Stimulated activated CD4-positive, alpha-beta T cell treated with anti-CD3 and anti-CD28 coated beads, Interleukin-15, amount 100 ng/mL, for 1 hour (primary cell): ENCODE results near the gene ACAT2.
"Not testable (repeated sequence)": the region's sequence is repeated elsewhere in the genome, so short reads cannot be mapped to it uniquely, and the experiment has no call there.

Experiments
- DNase-seq, 2 donors: peaks; one replicate each; pipeline ENCODE4 v3.0.0-alpha.2; 2020; ENCODE audit warnings: low read depth in 1 of 2, low spot score in 1 of 2

Gene ACAT2

DNA sequence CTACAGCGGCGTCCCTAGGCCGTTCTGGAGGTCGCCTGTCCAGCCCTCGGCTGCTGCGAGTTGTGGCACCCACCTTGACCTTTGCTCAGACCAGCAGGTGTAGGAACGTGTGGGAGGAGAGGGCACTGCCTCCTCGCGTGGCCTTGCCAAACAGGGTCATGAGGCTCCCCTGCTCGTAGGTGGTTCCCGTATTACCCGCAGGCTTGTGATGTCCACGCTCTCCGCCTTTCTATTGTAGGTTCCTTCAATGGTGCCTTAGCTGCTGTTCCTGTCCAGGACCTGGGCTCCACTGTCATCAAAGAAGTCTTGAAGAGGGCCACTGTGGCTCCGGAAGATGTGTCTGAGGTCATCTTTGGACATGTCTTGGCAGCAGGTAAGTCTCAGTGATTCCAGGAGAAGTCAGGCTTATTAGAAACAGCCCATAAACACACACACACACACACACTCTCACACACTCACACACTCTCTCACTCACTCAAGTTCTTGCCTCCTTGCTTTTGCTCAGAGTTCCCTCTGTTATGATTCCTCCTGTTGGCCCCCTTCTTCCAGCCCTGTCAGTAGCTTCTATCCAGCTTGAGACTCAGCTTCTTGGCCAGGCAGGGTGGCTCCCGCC lies 942 bp downstream of the ACAT2 start:
- no peak for DNase-seq

DNA sequence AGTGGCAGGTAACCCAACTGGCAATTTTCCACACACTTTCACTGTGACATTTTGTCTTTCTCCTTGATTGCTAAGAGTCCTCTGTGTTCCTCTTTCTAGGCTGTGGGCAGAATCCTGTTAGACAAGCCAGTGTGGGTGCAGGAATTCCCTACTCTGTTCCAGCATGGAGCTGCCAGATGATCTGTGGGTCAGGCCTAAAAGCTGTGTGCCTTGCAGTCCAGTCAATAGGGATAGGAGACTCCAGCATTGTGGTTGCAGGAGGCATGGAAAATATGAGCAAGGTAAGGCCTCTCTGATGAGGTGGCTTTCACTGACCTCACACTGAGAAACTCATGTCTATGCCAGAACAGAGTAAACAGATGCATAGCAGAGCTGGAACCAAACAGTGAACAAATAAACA lies 5.1 kb downstream of the ACAT2 start:
- no peak for DNase-seq

DNA sequence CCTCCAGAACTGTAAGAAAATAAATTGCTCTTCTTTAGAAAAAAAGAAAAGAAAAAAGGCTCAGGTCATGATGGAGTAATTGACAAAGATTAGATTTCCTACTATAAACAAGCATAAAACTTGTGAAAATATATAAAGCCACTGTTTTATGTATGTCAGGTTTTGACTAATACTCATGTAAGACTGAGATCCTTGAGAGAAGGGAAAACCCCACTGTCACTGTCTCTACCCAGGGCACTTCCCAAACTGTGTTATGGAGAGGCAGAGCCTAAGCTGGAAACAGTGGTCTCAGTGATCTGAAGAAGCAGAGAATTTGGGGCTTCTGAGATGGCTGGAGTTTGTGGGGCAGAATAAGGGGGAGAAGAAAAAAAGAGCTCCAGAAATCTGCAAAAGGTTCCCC lies 7.6 kb downstream of the ACAT2 start:
- no peak for DNase-seq

DNA sequence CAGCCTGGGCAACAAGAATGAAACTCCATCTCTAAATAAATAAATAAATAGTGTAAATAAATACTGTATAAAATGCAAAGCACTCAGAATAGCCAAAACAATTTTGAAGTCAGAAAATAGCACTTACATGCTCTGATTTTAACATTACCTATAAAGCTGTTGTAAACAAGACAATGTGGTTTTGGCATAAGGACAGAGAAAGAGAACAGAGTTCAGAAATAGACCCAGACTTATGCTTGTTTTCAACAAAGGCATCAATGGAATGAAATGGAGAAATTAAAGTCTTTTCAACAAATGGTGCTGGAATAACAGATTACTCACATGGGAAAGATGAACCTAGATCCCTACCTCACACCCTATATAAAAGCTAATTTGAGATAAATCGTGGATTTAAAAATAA lies 10.4 kb downstream of the ACAT2 start:
- no peak for DNase-seq

DNA sequence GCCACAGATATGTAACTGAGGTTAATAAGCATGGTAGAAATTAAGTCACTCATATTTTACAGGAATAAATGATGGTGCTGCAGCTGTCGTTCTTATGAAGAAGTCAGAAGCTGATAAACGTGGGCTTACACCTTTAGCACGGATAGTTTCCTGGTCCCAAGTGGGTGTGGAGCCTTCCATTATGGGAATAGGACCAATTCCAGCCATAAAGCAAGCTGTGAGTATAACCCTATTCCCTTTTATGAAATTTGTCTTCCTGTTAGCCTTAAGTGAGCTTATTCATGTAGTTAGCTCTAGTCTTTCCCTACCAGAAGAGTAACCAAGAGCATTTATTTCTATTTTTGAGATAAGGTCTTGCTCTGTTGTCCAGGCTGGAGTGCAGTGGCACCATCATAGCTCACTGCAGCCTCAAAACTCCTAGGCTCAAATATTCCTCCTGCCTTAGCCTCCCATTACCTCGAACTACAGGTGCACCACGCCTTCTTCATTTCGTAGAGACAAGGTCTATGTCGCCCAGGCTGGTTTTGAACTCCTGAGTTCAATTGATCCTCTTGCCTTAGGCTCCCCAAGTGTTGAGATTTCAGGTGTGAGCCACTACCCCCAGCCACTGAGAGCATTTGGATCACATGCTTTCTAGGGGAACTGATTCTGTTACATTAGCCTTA lies 15.5 kb downstream of the ACAT2 start:
- DNase-seq = no peak

DNA sequence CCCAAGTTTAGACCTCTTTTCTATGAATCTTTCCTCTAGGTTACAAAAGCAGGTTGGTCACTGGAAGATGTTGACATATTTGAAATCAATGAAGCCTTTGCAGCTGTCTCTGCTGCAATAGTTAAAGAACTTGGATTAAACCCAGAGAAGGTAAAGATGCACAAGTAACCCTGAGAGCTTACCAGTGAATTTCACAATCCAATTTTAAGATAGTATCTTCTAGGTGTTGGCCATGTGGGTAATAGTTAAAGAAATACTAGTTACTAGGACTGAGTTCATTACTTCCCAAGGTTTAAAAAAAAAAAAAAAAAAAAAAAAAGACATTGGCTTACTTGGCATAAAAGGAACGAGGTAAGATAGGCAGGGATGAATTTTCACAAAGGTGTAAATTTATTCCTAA lies 16.3 kb downstream of the ACAT2 start:
- DNase-seq = no peak

DNA sequence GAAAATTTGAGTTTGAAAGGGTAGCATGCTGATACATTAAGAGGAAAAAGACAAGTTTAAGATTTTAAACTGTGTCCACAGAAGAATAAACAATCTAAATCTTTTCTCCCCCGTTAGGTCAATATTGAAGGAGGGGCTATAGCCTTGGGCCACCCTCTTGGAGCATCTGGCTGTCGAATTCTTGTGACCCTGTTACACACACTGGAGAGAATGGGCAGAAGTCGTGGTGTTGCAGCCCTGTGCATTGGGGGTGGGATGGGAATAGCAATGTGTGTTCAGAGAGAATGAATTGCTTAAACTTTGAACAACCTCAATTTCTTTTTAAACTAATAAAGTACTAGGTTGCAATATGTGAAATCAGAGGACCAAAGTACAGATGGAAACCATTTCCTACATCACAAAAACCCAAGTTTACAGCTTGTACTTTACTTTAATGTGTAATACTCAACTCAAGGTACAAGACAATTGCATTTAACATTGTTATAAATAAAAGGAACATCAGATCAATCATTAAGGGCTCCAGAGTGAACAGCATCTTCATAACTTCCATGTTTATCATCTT lies 16.8 kb downstream of the ACAT2 start:
- DNase-seq = no peak

DNA sequence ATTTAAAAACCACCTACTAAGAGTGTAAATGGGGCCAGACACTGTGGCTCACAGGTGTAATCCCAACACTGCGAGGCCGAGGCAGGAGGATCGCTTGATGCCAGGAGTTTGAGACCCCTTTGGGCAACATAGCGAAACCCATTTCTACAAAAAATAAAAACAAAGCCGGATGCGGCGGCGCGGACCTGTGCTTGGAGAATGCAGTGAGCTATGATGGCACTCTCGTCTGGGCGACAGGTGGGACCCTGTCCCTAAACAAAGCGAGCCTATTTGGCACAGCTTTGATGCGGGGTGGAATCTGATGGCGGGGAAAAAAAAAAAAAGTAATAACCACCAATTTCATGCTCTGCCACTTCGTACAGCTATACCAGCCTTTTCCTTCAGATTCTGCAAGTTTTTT lies 26.4 kb downstream of the ACAT2 start:
- no peak for DNase-seq

DNA sequence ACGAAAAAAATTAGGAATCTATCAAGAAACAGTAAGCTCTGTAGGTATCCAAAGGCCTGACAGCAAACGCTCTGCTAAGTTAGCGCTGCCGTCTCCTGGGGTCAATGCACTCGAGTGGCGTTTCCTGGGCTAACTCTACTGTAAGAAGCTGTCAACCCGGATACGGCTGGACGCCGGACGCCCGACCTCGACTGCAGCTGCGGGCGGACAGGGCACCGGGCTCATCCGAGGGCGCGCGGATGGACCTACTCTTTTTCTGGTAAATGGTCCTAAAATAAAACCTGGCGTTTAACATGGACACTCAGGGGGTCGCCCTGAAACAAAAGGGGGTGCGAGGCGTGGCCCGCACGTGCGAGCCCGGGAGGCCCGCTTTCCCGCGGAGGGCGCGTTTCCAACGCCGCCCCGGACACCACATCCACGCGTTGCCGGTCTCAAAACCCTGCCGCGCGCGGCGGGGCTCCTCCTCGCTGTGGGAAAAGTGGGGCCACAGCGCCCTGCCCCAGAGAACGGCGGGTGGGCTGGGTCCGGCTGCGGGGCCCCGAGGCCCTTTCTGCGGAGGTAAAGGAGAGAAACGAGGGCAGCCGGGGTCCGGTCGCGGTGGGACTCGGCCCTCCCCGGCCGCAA lies 27.0 kb downstream of the ACAT2 start:
- DNase-seq = no peak

DNA sequence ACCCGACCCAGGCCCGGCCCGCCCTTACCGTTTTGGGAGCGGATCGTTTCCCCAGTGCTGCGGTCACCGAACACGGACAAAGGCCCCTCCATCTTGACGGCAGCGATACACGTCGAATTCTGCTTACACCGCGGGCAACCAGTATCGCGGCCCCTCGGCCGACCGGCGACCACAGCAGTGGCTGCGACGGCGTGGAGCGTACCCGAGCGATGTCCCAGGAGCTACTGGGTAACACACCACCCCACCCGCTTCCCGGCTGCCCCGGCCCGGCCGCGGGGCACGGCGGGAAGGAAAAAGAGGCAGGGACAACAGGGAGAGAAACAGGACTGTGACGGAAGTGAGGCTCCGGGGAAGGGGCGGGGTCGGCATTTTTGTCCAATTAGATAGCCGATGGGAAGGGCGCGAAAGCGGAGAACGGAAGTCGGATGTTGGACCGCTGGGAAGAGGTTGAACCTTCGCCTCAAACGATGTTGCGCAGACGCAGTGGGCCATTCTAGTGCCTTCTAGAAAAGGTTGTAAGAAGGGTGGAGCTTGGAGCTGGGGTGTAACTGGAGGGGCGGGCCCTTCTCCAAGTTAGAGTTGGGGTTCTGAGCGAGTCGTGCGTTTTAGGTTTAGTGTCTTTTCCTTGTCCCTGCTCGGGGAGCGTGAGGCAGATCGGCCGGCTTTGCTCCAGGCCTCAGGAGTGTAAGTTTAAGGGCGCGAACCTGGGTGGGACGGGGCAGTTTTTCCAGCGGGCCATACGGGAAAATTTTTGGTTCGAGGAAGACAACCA lies 27.7 kb downstream of the ACAT2 start, which contains the start of gene TCP1:
TCP1 (minus strand) TSS at position 226 of the 772 bp plus-strand sequence; CDS start at position 92, 134 bp downstream.
- DNase-seq = peak; percentile 96 to 97

DNA sequence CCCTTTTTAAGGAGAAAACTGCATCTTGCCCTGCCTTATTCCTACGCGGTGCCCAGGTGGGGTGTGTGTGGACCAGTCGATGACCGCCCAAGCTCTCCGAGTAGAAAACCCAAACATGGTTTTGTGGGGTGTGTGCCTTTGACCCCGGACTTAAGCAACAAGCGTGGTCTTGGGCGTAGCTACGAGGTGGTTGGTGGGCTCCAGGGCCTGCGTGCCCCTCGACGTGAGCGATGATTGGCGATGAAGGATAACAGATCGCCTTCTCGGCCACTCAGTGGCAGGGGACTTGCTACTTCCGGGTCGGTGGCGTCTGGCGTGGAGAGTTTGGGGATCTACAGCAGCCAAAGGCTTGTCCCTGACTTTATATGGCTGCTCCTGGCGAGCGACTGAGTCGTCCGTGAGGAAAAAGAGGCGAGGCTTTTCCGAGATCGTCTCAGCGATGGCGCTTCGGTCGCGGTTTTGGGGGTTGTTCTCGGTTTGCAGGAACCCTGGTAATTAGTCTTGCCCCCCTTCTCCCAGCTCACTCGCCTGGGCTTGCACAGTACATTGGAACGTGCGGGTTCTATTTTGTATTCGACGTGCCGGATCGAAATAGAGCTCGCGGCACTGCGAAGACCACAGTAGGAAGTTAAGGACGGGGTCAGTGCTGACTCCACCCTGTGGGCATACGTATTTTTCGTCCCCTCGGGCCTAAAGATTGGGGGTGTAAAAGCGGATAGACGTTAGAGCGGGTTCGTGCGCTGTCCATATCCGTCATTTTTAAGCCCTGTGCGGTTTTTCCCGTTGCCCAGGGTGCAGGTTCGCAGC lies 28.5 kb downstream of the ACAT2 start, which contains the start of gene MRPL18:
MRPL18 (plus strand) TSS at position 319 of the 807 bp plus-strand sequence; CDS start at position 440, 121 bp downstream.
- DNase-seq = peak; percentile 63 to 75

DNA sequence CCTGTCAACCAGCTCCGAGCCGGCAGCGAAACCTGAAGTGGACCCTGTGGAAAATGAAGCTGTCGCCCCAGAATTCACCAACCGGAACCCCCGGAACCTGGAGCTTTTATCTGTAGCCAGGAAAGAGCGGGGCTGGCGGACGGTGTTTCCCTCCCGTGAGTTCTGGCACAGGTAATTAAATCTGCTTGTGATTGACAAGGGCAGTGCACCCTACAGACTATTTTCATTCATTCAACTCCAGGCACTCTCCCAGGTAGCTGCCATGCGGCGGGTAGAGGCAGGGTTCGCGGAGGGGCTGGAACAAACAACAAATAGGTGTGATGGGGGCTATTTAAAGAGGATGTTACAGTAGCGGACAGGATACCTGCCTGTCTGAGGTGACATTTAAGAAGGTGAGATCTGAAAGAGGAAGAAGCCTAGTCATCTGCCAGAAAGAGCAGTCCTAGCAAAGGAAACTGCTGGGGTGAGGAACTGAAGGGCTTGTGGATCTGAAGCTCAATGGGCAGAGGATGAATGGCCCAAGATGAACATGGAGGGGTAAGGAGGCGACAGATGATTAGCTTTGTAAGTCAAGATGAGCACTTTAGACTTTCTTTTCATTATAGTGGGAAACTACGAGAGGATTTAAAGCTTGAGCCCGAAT lies 29.2 kb downstream of the ACAT2 start:
- no peak for DNase-seq

DNA sequence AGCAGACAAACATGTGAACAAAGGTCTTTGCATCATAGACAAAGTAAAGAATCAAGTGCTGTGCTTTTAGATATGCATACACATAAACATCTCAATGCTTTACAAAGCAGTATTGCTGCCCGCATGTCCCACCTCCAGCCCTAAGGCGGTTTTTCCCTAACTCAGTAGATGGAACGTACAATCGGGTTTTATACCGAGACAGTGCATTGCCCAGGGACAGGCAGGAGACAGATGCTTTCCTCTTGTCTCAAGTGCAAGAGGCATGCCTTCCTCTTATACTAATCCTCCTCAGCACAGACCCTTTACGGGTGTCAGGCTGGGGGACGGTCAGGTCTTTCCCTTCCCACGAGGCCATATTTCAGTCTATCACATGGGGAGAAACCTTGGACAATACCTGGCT lies 33.1 kb downstream of the ACAT2 start:
- DNase-seq = not testable (repeated sequence)

DNA sequence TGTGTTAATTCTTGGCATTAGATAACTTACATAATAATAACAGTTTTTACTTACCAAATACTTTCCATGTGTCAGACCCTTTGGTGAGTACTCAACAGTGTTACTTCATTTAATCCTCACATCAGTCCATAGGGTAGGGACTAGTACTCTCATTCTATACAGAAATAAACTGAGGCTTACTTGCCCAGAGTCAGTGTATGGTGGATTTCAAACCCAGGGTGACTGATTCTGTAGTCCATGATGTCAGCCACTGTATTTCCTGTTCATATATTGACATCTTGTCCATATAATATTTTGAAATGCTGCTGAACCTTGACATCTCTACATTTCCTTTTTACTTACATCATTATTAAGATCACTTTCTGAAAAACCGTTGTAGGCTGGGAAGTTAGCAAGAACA lies 35.7 kb downstream of the ACAT2 start:
- DNase-seq = no peak

DNA sequence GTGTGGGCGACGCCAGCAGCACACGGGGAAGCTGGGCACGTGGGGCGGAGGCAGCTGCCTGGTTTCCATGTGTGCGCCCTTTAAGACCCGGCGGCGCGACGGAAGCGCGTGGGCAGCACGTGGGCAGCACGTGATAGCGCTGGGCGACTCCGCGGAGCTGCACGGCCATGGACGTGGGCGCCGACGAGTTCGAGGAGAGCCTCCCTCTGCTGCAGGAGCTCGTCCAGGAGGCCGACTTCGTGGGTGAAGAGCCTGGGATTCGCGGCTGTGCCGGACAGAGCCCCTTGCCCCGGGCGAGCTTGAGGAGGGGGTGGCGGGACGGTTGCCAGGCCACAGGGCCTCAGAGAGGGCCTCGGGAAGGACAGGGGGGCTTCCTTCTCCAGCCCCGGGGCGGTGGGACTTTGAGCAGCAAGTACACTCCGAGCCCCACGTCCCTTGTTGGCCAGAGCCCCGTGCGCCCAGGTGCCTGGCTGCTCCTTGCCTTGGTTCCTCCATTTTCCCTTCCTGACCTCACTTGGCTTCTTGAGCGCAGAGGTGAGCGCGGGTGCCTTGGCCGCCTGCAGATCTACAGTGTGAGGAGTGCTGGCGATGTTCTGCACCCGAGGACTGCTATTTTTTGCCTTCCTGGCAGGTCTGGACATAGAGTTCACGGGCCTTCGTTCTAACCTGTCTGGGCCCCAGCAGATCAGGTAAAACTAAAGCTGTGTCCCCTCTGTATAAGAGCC lies 38.5 kb downstream of the ACAT2 start, which contains the start of gene PNLDC1:
PNLDC1 (plus strand) TSS at position 136 of the 725 bp plus-strand sequence; CDS start at position 168, 32 bp downstream.
- DNase-seq = no peak

DNA sequence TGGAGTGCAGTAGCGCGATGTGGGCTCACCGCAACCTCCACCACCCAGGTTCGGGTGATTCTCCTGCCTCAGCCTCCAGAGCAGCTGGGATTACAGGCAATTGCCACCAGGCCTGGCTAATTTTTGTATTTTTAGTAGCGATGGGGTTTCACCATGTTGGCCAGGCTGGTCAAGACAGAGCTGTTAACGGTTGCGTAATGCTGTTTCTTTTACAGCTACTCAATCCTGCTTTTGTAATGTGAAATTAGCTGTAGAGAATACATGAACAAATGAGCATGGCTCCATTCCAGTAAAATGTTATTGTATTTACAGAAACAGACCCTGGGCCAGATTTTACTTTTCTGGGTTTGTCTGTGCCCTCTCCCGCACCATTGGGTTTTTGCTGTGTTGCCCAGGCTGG lies 40.1 kb downstream of the ACAT2 start:
- no peak for DNase-seq

DNA sequence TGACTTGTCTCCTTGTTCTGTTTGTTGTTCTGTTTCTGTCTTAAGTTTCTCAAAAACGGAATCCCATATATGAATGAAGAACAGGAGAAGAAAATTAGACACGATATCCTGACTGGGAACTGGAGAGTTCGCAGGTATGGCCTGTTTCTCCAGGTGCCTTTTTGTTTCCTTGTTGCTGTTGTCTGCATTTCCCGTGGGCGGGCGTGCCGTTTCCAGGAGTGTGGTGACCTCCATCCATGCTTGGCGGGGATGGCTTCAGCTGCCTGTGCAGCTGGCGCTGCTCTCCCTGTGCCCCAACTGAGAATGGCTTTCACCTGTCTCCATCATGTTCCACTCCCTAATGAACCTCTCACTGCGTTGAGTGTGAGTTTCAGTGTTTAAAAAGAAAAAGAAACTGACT lies 42.7 kb downstream of the ACAT2 start:
- DNase-seq = no peak

DNA sequence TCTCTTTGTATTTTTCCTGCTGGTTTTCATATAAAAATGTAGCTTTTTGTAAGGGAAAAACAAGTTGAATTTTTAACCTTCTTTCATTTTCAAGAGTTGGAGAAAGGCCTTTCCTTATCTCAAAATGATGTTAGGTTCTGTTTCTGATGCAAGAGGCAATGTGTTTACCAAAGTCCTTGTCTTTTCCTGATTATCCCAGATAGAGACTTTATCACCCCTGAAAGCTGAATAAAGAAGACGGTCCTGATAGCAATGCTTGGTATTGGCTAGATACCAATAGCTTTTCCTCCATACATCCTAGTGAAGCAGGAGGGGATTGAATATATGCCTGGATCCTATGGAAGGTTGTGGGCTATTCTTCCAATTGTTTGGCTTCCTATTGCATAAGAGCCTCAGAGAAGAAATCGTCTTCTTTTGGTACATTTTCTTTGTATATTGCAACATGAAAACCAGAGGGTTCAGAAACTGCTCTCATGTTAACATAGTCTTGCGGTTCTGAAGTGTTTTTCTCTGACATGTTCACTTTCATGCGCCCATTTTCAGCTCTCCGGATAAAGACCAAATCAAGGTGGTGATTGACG lies 43.7 kb downstream of the ACAT2 start:
- no peak for DNase-seq

DNA sequence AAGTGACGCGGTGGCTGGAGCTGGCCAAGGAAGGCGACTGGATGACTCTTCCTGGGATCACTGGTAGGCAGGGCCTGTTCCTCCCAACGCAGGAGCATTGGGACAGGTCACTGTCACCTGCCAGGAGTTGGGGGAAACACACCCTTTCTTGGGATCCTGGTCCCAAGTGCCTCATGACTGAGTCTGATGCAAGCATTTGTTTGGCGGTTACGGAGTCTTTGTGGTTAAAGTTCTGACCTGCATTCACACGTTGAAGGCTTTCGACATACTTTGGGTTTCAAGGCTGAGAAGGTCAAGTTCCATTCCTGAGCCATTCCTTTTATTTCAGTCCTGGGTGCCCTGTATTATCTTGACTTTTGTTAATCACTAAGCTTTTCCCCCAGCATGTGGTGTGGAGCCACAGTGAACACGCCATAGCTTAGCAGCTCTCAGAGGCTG lies 44.2 kb downstream of the ACAT2 start:
- no peak for DNase-seq
